K562 (cell line): Measurements from ENCODE around the gene TMIGD2. TPM values are rescaled to one million over a fixed set of nuclear protein-coding genes. Genes with fewer than 3 reads are reported as not detected.
A peak's percentile ranks its signal among the peaks of the same experiment; 100 is the strongest.

Experiments
- ATF2 ChIP-seq: sonication (generic); formaldehyde crosslinking; IDR thresholded peaks from 2 replicates; pipeline ENCODE4 v1.8.1; 2022; ENCODE audit warnings: missing genetic modification reagents
- CREB1 ChIP-seq, 2 experiments: sonication (generic) in 1 of 2; formaldehyde crosslinking in 1 of 2; IDR thresholded peaks; 2 replicates each; pipeline versions ENCODE4 v1.6.1 to v1.8.0; 2012 to 2022; ENCODE audit warnings: inconsistent platforms in 1 of 2, mild to moderate bottlenecking in 1 of 2, missing genetic modification reagents in 1 of 2, moderate library complexity in 1 of 2
- EHMT2 ChIP-seq: fragments of 450-650 bp; IDR thresholded peaks from 2 replicates; pipeline ENCODE4 v1.6.1; 2018; ENCODE audit warnings: antibody characterized with exemption
- GATAD2B ChIP-seq: fragments of 450-650 bp; IDR thresholded peaks from 2 replicates; pipeline ENCODE4 v1.6.1; 2017; ENCODE audit warnings: mild to moderate bottlenecking, borderline replicate concordance
- HDGF ChIP-seq: fragments of 450-650 bp; IDR thresholded peaks from 2 replicates; pipeline ENCODE4 v1.6.1; 2016
- KDM5B ChIP-seq: fragments of 200-600 bp; sonication (generic); IDR thresholded peaks from 2 replicates; pipeline ENCODE4 v1.6.1; 2012; ENCODE audit warnings: low read depth, mild to moderate bottlenecking, moderate library complexity, low read length, control low read depth, inconsistent platforms; ENCODE audit not compliant: insufficient replicate concordance
- MEF2D ChIP-seq: conservative IDR thresholded peaks from 2 replicates; pipeline ENCODE4 v1.6.1; 2016; ENCODE audit warnings: low read depth, missing genetic modification characterization, missing compliant biosample characterization
- MEIS2 ChIP-seq: fragments of 450-650 bp; IDR thresholded peaks from 2 replicates; pipeline ENCODE4 v1.6.1; 2014; ENCODE audit warnings: mild to moderate bottlenecking; ENCODE audit not compliant: partially characterized antibody
- MNT ChIP-seq, 2 experiments: fragments of 450-650 bp; conservative IDR thresholded peaks; 2 replicates each; pipeline ENCODE4 v1.6.1; 2017; ENCODE audit warnings: mild to moderate bottlenecking in 2 of 2, moderate library complexity in 2 of 2
- NFATC3 ChIP-seq: fragments of 450-650 bp; IDR thresholded peaks from 2 replicates; pipeline ENCODE4 v1.6.1; 2017; ENCODE audit warnings: mild to moderate bottlenecking
- PTRF ChIP-seq: fragments of 450-650 bp; IDR thresholded peaks from 2 replicates; pipeline ENCODE4 v1.6.1; 2016; ENCODE audit warnings: mild to moderate bottlenecking, missing genetic modification characterization, missing compliant biosample characterization
- RBBP5 ChIP-seq: fragments of 200-600 bp; sonication (generic); IDR thresholded peaks from 2 replicates; pipeline ENCODE4 v1.6.1; 2012; ENCODE audit warnings: borderline replicate concordance, mild to moderate bottlenecking, low read length, control low read depth, inconsistent platforms; ENCODE audit not compliant: insufficient read depth, poor library complexity, severe bottlenecking
- RFX1 ChIP-seq: fragments of 450-650 bp; IDR thresholded peaks from 2 replicates; pipeline ENCODE4 v1.6.1; 2016; ENCODE audit warnings: mild to moderate bottlenecking, moderate library complexity
- RNF2 ChIP-seq: sonication (generic); IDR thresholded peaks from 2 replicates; pipeline ENCODE4 v1.6.1; 2016
- SMARCC2 ChIP-seq: fragments of 450-650 bp; IDR thresholded peaks from 2 replicates; pipeline ENCODE4 v1.6.1; 2017; ENCODE audit warnings: antibody characterized with exemption, moderate library complexity, mild to moderate bottlenecking, low read depth
- TFAP4 ChIP-seq: sonication (generic); formaldehyde crosslinking; IDR thresholded peaks from 2 replicates; pipeline ENCODE4 v1.8.0; 2022; ENCODE audit warnings: missing genetic modification reagents, mild to moderate bottlenecking, moderate library complexity, borderline replicate concordance
- ZBTB33 ChIP-seq: sonication (generic); formaldehyde crosslinking; IDR thresholded peaks from 2 replicates; pipeline ENCODE4 v1.8.1; 2023; ENCODE audit warnings: mild to moderate bottlenecking, missing genetic modification reagents
- ZNF140 ChIP-seq: fragments of 250-450 bp; sonication (Bioruptor Pico); IDR thresholded peaks from 2 replicates; pipeline ENCODE4 v1.8.0; 2021; ENCODE audit warnings: moderate library complexity, mild to moderate bottlenecking, inconsistent platforms
- ZNF766 ChIP-seq: fragments of 200-800 bp; sonication (Bioruptor generic); conservative IDR thresholded peaks from 2 replicates; pipeline ENCODE4 v1.6.1; 2016; ENCODE audit warnings: missing genetic modification characterization, missing compliant biosample characterization
- polyA plus RNA-seq, 8 experiments: library from polyadenylated mRNA; depleted of rRNA in 4 of 8; stranded (reverse) in 5 of 8; unstranded in 3 of 8; fragments of >200 nt; fragmentation: Nextera tagmentation in 2 of 8; fragmentation: Illumina TruSeq in 1 of 8; extraction: Ambion mirVana in 2 of 8; extraction: Trizol in 1 of 8; gene quantifications; 2 replicates each; pipeline versions ENCODE4 v1.2.1 to v1.2.3, GENCODE V29; 2011 to 2014; ENCODE audit warnings: inconsistent platforms in 1 of 8, missing spikeins in 1 of 8
- total RNA-seq, 7 experiments: library from RNA; depleted of rRNA in 6 of 7; stranded (reverse); fragments of >200 nt in 6 of 7; fragmentation: Illumina TruSeq in 2 of 7; extraction: Trizol in 2 of 7; gene quantifications; 2 replicates each; pipeline versions ENCODE4 v1.2.1 to v1.2.3, GENCODE V29; 2011 to 2021; ENCODE audit warnings: low replicate concordance in 1 of 7
- TF ChIP-seq, protein P1 (sequence below): sonication (generic); formaldehyde crosslinking; IDR thresholded peaks from 2 replicates; pipeline ENCODE4 v1.8.0; 2022; ENCODE audit warnings: mild to moderate bottlenecking, low read depth, missing genetic modification reagents

Gene TMIGD2
- total and polyA plus RNA-seq, 9 of the 15 experiments (the other 6 are each of a cell fraction or from before 2014, with no cell fraction given): not detected

- no peak for TF ChIP-seq ZNF140 (CRISPR knock-in tag)
- TF ChIP-seq HDGF: 0 out of 2 replicates have a peak, but pooled peaks have one; percentile 38
- TF ChIP-seq ZNF766: no peak
- TF ChIP-seq SMARCC2: no peak
- TF ChIP-seq ATF2 (CRISPR knock-in tag): no peak
- TF ChIP-seq RBBP5: no peak
- no peak for TF ChIP-seq NFATC3
- peak; percentile 82 for TF ChIP-seq KDM5B
- 0 out of 2 replicates have a peak, but pooled peaks have one; percentile 31 for TF ChIP-seq RNF2
- no peak for TF ChIP-seq CREB1 (IDR thresholded peaks at IDR 0.05)
- TF ChIP-seq CREB1 (CRISPR knock-in tag; IDR thresholded peaks at IDR 0.05): 0 out of 2 replicates have a peak, but pooled peaks have one; percentile 19
- TF ChIP-seq MEF2D (tag): no peak
- TF ChIP-seq MEIS2: no peak
- TF ChIP-seq PTRF (tag): no peak
- TF ChIP-seq TFAP4: peak; percentile 69; the same call in 1 of the 2 replicates
- no peak for TF ChIP-seq RFX1
- TF ChIP-seq, protein P1, sequence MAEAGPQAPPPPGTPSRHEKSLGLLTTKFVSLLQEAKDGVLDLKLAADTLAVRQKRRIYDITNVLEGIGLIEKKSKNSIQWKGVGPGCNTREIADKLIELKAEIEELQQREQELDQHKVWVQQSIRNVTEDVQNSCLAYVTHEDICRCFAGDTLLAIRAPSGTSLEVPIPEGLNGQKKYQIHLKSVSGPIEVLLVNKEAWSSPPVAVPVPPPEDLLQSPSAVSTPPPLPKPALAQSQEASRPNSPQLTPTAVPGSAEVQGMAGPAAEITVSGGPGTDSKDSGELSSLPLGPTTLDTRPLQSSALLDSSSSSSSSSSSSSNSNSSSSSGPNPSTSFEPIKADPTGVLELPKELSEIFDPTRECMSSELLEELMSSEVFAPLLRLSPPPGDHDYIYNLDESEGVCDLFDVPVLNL (CRISPR knock-in tag): no peak
- no peak for TF ChIP-seq EHMT2
- TF ChIP-seq MNT (conservative IDR thresholded peaks at IDR 0.05): peak in 1 of 2 experiments; percentile 66; a peak in 3 of 4 replicates
- peak; percentile 75; the same call in 1 of the 2 replicates for TF ChIP-seq ZBTB33 (CRISPR knock-in tag)
- no peak for TF ChIP-seq GATAD2B
These were observed 8.3 kb upstream of the TMIGD2 start (continued) for GRCh38 chr19:4310247-4311121.
